Tibial nerve (tissue), 4 donors: Measurements from ENCODE around the gene PIK3R3. TPM values are rescaled to one million over a fixed set of nuclear protein-coding genes. Genes with fewer than 3 reads are reported as not detected.

Source experiments
- DNase-seq, 2 donors: peaks; one replicate each; pipeline ENCODE4 v3.0.0-alpha.2; 2019; ENCODE audit warnings: low spot score in 2 of 2
- H3K27ac ChIP-seq, 4 donors: fragments of 200-600 bp; sonication (generic) in 3 of 4; one replicate each; pipeline ENCODE4 v1.5.1; 2017 to 2019; ENCODE audit warnings: mild to moderate bottlenecking in 1 of 4
- H3K27me3 ChIP-seq, 2 donors: fragments of 200-600 bp; sonication (generic) in 1 of 2; one replicate each; pipeline versions ENCODE4 v1.5.1 to v1.6.0; 2017 to 2019
- H3K36me3 ChIP-seq, 3 donors: fragments of 200-600 bp; sonication (generic); one replicate each; pipeline ENCODE4 v1.5.1; 2018 to 2019
- H3K4me1 ChIP-seq, 4 donors: fragments of 200-600 bp; sonication (generic) in 3 of 4; one replicate each; pipeline ENCODE4 v1.5.1; 2017 to 2019
- H3K4me3 ChIP-seq, 4 donors: fragments of 200-600 bp; sonication (generic) in 3 of 4; one replicate each; pipeline ENCODE4 v1.5.1; 2017 to 2019; ENCODE audit warnings: mild to moderate bottlenecking in 1 of 4, moderate library complexity in 1 of 4
- H3K9me3 ChIP-seq, 4 donors: fragments of 200-600 bp; sonication (generic) in 3 of 4; one replicate each; pipeline ENCODE4 v1.5.1; 2017 to 2019
- EP300 ChIP-seq, 2 donors: sonication (generic); formaldehyde crosslinking; IDR thresholded peaks; one replicate each; pipeline ENCODE4 v1.6.1; 2017; ENCODE audit warnings: antibody characterized with exemption in 2 of 2, mild to moderate bottlenecking in 1 of 2
- POLR2A ChIP-seq, 2 donors: fragments of 450-650 bp; IDR thresholded peaks; one replicate each; pipeline ENCODE4 v1.6.1; 2017; ENCODE audit warnings: antibody characterized with exemption in 2 of 2, mild to moderate bottlenecking in 2 of 2, moderate library complexity in 2 of 2
- WGBS, 2 donors: methylation state at CpG; one replicate each; pipeline ENCODE4 v1.1.5; 2018; 5-methylcytosine and 5-hydroxymethylcytosine counted together
- total RNA-seq, 4 donors: library from RNA; depleted of rRNA; stranded (reverse); fragments of >200 nt; gene quantifications; one replicate each; pipeline ENCODE4 v1.1.0, GENCODE V29; 2016
- TF ChIP-seq, protein P1 (sequence below), 5 experiments: fragments of 200-600 bp in 3 of 5; fragments of 450-650 bp in 2 of 5; sonication (generic) in 3 of 5; IDR thresholded peaks; one replicate each; pipeline ENCODE4 v1.5.1; 2016 to 2019; ENCODE audit warnings: antibody characterized with exemption in 5 of 5, mild to moderate bottlenecking in 3 of 5, moderate library complexity in 2 of 5

PIK3R3 gene
- total RNA-seq, result 10 to 100 TPM; 13.2 to 32.1 (median 23.2) TPM

DNA sequence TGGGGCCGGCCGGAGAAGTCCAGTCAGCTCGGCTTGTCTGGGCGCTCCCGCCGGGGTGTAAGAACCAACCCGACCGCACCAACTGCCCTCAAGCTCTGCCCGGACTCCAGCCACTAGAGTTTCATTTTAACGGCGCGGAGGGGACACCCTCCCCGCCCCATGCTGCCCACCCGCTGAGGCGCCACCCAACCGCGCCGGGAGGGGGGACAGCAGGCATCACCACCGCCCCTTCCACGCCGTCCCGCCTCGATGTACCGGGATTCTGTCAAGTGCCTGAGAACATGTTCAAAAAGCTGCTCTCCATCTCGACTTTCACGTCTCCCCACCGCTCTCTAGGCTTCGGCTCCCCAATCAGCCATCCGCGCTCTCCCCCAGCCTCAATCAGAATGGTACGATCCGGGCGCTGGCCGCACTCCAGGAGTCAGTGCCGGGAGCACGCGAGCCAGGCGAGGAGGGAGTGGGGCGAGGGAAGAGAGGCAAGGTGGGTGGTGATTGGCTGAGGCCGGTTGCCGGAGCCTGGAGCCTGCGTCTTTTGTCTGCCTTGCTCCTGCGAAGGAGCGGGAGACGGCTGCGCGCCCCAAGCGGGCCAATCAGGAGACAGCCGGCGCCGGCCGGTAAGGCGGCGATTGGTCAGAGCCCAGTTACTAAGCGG is at the start of gene PIK3R3:
TSS of gene PIK3R3 (minus strand) at position 101 of the 652 bp plus-strand sequence. CDS start 677 bp downstream, outside the sequence.
- peak; percentile 70 to 86 for TF ChIP-seq POLR2A (IDR thresholded peaks at IDR 0.05)
- TF ChIP-seq, protein P1, sequence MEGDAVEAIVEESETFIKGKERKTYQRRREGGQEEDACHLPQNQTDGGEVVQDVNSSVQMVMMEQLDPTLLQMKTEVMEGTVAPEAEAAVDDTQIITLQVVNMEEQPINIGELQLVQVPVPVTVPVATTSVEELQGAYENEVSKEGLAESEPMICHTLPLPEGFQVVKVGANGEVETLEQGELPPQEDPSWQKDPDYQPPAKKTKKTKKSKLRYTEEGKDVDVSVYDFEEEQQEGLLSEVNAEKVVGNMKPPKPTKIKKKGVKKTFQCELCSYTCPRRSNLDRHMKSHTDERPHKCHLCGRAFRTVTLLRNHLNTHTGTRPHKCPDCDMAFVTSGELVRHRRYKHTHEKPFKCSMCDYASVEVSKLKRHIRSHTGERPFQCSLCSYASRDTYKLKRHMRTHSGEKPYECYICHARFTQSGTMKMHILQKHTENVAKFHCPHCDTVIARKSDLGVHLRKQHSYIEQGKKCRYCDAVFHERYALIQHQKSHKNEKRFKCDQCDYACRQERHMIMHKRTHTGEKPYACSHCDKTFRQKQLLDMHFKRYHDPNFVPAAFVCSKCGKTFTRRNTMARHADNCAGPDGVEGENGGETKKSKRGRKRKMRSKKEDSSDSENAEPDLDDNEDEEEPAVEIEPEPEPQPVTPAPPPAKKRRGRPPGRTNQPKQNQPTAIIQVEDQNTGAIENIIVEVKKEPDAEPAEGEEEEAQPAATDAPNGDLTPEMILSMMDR (IDR thresholded peaks at IDR 0.05), result peak in 2 of 5 experiments; percentile 64 to 70
- TF ChIP-seq EP300 (IDR thresholded peaks at IDR 0.05), result peak; percentile 68 to 96
- 1% methylated on average over 51 to 55 of the region's 55 CpGs for WGBS, 2 donors
- DNase-seq, result peak; percentile 94 to 96
- H3K27me3 ChIP-seq, result peaks cover 0 to 35% of the 10 kb centered on the region in 2 donors
- no peaks in the 10 kb centered on the region for H3K9me3 ChIP-seq
- no peaks in the 10 kb centered on the region for H3K36me3 ChIP-seq
- peak within 1 kb of the TSS; percentile 50 to 70 (median 62) for H3K4me3 ChIP-seq
- peak within 1 kb of the TSS; percentile 83 to 94 (median 92) for H3K27ac ChIP-seq
- peaks cover 0 to 41% (median 13%) of the 10 kb centered on the region in 4 donors for H3K4me1 ChIP-seq

DNA sequence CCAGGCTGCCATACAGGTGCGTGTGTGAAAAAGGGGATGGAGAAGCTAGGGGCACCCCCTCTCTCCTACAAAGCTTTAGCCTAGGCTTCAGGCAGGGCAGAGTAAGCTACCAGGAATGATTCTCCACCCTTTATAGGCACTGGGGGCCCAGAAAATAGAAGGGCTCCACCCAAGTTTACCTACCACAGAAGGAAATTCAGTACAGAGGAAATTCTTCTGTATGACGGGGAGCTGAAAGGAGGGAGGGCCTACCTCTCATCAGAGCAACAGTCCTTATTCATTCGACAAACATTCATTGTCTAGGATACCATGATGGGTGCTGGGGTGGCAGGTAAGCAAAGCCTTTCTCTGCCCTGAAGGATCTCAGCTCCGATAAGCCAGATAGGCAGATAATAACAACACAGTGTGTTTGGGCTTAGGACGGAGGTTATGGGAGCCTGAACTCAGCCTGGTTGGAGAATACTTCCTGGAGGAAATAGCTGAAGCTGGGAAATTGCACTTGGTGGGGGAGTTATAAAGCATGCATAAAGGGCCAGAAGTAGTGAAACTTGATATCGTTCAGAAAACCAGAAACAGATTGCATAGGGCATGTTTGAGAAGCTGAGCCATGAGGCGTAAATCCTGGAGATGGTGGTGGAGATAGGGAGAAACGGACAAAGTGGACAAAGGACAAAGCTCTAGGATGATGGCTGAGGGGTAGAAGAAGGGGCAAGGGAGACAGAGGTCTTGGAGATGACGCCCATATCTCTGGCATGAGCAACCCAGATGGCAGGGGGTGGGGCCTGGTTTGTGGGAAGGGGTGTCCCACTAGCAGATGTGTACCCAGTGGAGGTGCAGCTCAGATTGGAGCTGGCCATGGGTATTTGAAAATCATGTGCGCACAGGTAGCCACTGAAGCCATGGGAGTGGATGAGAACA is 49.2 kb upstream of the PIK3R3 start:
- TF ChIP-seq, protein P1 (IDR thresholded peaks at IDR 0.05), result no peak
- TF ChIP-seq EP300 (IDR thresholded peaks at IDR 0.05), result no peak
- TF ChIP-seq POLR2A (IDR thresholded peaks at IDR 0.05), result no peak
- Histone ChIP-seq H3K9me3 (no peaks in the 10 kb centered on the region), H3K27me3 (no peaks in the 10 kb centered on the region), H3K27ac (peak overlapping the region in 1 of 4 donors; percentile 59), H3K36me3 (no peaks in the 10 kb centered on the region), H3K4me3 (no peak overlapping the region), H3K4me1 (peaks cover 0 to 32% (median 5%) of the 10 kb centered on the region in 4 donors)
- WGBS, 2 donors, result 56 to 60% methylated on average over 10 of the region's 10 CpGs
- DNase-seq, result no peak

DNA sequence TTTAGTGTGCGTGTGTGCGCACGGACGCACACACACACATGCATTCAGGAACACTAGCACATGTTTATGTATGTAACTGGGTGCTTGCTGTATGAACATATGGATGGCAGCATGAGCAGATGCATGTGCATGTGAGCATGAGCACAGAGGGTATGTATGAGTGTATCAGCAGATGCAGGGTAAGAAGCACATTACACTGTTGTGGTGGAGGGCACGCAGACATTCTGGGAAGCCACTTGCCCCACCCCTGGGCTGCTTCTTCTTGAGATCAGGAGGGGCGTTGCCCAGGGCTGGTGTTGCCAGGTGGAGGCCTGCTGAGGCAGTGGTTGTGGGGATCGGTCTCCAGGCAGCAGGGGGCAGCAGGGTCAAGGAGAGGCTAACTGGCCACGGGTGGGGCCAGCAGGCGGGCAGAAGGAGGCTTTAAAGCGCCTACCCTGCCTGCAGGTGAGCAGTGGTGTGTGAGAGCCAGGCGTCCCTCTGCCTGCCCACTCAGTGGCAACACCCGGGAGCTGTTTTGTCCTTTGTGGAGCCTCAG is 47.7 kb upstream of the PIK3R3 start:
- peaks cover 0 to 36% (median 6%) of the 10 kb centered on the region in 4 donors for H3K4me1 ChIP-seq
- no peak for TF ChIP-seq POLR2A (IDR thresholded peaks at IDR 0.05)
- TF ChIP-seq, protein P1 (IDR thresholded peaks at IDR 0.05), result no peak
- TF ChIP-seq EP300 (IDR thresholded peaks at IDR 0.05), result no peak
- H3K27ac ChIP-seq, result peak overlapping the region in 1 of 4 donors; percentile 59
- 58 to 67% methylated on average over 11 to 12 of the region's 12 CpGs for WGBS, 2 donors
- no peaks in the 10 kb centered on the region for H3K36me3 ChIP-seq
- H3K4me3 ChIP-seq, result no peak overlapping the region
- no peaks in the 10 kb centered on the region for H3K9me3 ChIP-seq
- no peak for DNase-seq
- H3K27me3 ChIP-seq, result no peaks in the 10 kb centered on the region

DNA sequence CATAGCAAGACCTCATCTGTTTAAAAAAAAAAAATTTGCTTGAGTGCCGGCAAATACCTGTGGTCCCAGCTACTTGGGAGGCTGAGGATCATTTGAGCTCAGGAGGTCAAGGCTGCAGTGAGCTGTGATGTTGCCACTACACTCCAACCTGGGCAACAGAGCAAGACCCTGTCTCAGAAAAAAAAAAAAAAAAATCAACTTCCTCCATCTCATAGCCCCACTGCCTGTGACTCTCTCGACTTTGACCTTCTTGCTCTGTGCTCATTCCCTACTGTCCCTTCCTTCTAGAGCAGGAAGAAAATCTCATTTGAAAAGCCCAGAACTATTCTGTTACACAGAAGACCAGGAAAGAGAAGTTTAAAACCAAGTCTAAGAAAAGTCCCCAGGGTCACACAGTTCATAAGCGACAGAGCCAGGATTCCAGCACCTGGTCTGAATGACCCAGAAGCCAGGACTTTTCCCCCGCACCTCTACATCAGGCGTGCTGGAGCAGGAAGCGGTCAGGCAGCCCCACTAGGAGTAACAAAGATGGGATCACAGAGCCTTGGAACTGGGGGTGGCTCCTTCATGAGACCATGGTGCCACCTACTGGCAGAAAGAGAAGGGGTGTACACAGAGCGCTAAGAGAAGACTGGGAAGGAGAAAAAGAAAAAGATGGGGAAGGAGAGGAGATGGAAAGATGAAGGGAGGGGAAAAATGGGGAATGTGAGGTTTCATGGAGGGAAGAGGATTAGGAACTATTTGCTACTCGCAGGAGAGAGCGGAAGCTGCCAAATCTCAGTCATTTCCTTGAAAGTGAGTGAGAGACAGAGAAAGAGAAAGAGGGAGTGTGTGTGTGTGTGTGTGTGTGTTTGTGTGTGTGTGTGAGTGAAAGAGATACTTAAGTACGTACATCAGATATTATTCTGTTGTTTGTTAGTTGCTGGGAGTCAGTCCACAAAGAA is 47.0 kb upstream of the PIK3R3 start:
- TF ChIP-seq EP300 (IDR thresholded peaks at IDR 0.05), result peak in 1 of 2 donors; percentile 55
- TF ChIP-seq, protein P1 (IDR thresholded peaks at IDR 0.05), result peak; percentile 83 to 95 (median 87)
- TF ChIP-seq POLR2A (IDR thresholded peaks at IDR 0.05), result no peak
- Histone ChIP-seq H3K4me3 (no peak overlapping the region), H3K27me3 (no peaks in the 10 kb centered on the region), H3K9me3 (no peaks in the 10 kb centered on the region), H3K36me3 (no peaks in the 10 kb centered on the region), H3K27ac (no peak overlapping the region), H3K4me1 (peaks cover 0 to 36% (median 11%) of the 10 kb centered on the region in 4 donors)
- peak; percentile 69 to 95 for DNase-seq
- WGBS, 2 donors, result 9 to 10% methylated on average over 10 of the region's 10 CpGs
